Retinal pigment epithelial cell (primary cell): ENCODE data around the gene DDX55.

Experiments
- DNase-seq: peaks from one replicate; pipeline ENCODE4 v3.0.0-alpha.2; 2010; ENCODE audit warnings: low read depth
- H3K4me3 ChIP-seq: 2 replicates; pipeline ENCODE4 v1.5.1; 2011; ENCODE audit warnings: mild to moderate bottlenecking, low read length, control low read depth, moderate library complexity
- TF ChIP-seq, protein P1 (sequence below): conservative IDR thresholded peaks from 2 replicates; pipeline ENCODE4 v1.5.1; 2011; ENCODE audit warnings: low read depth, low read length, control low read depth, inconsistent platforms

DDX55 gene

DNA sequence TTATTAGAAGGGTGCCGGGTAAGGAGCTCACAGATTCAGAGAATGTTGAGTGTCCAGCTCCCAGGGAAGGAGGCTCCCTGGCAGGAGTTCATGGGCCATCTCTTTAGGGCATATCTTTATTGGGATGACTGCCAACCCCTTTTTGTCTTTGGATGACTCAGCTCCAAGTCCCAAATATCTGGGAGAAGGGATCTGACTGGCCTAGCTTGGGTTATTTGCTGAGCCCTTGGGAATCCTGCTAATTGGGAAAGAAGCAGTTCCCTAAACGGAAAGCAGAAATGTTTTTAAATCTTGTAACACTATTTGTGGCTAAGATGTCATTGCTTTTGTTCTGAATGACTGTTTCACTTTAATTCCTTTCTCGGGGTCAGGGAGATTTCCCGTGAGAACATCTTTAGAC is 12.6 kb downstream of the DDX55 start:
- no peak overlapping the region for H3K4me3 ChIP-seq
- TF ChIP-seq, protein P1, sequence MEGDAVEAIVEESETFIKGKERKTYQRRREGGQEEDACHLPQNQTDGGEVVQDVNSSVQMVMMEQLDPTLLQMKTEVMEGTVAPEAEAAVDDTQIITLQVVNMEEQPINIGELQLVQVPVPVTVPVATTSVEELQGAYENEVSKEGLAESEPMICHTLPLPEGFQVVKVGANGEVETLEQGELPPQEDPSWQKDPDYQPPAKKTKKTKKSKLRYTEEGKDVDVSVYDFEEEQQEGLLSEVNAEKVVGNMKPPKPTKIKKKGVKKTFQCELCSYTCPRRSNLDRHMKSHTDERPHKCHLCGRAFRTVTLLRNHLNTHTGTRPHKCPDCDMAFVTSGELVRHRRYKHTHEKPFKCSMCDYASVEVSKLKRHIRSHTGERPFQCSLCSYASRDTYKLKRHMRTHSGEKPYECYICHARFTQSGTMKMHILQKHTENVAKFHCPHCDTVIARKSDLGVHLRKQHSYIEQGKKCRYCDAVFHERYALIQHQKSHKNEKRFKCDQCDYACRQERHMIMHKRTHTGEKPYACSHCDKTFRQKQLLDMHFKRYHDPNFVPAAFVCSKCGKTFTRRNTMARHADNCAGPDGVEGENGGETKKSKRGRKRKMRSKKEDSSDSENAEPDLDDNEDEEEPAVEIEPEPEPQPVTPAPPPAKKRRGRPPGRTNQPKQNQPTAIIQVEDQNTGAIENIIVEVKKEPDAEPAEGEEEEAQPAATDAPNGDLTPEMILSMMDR: no peak
- DNase-seq: no peak

DNA sequence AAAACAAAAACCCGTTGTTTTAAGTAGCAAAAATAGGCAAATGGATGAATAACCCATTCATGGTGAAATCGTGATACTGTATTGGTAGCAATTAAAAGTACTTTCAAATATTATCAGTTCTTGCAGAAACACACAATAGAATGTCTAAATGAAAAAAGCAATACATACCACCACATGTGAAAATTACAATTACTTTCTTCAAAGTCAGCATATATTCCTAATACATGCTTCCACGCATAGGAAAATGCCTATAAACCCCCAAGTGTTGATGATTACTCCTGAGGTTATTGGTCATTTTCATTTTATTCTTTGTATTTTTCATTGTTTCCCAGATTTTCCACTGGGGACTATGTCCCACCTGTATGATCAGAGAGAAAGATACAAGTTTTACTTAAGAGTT is 15.2 kb downstream of the DDX55 start:
- no peak for DNase-seq
- H3K4me3 ChIP-seq: no peak overlapping the region
- TF ChIP-seq, protein P1: no peak

DNA sequence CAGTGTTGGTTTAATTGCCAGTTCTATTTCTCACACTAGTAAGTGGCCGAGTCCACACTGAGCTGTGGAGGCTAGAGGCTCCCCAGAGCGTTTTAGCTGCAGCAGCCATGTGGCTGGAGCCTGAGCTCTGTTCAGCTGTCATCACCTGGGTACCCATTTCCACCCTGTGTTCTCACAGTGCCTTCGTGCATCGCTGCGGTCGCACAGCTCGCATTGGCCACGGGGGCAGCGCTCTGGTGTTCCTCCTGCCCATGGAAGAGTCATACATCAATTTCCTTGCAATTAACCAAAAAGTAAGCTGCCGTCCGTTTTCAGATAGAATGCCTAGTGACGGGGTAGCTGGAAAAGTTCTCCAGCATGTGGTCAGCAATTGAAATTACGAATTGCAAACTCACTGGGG is 15.7 kb downstream of the DDX55 start:
- TF ChIP-seq, protein P1: no peak
- no peak for DNase-seq
- no peak overlapping the region for H3K4me3 ChIP-seq

DNA sequence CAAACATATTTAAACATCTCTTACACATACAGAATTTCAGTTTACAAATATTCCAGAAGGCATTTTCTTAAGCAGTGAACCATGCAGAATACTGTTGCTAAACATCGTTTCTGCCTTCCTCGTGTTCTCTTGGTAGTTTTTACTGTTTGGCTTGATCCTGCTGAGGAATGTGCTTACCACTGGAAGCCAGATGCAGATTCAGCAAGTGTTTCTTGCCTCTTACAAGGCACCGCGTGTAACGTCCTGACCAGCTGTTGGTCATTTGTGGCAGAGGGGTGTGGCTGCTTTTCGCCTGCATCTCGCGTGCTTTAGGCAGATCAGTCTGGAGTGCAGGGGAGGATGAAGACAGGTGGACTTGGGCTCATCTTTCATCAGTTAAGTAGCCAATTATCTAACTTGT is 19.2 kb downstream of the DDX55 start:
- TF ChIP-seq, protein P1: no peak
- DNase-seq: no peak
- no peak overlapping the region for H3K4me3 ChIP-seq

DNA sequence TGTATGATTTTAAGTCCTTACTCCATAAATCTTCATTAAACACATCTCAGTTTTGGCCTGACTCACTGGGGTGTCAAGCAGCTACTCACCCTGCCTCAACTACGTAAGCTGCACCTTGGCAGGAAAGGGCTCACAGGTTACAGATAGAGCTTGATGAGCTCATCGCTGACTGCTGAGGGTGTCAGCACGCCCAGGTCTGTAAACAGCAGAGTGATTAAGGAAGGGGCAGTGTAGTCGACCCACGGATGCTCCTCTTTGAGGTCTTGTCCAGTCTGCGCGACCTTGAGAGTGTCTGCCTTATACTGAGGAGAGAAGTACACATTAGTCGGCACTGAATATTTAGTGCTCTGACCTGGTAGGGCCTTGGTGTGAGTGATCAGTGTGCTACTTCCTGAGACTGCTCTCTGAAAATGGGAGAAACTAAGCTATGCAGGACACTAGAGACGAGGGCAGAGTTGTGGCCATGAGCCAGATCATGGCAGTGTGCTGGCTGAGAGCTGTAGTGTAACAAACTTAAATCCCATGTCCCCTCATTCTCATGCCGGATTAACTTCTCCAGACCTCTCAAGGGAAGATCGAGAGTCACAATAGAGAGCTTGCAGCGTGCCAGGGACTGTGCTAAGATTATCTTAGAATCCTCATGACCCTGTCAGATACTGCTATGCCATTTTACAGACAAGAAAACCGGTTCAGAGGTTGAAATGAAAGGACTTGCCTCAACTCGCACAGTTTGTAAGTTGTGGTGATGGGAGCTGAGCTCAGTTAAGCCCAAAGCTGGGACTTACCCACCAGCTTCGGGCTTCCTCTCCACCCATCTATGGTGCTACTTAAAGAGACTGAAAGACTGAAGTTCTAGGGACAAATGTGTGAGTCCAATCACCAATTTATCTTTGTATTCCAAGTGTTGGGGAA is 20.0 kb downstream of the DDX55 start:
- TF ChIP-seq, protein P1: no peak
- no peak for DNase-seq
- H3K4me3 ChIP-seq: no peak overlapping the region

DNA sequence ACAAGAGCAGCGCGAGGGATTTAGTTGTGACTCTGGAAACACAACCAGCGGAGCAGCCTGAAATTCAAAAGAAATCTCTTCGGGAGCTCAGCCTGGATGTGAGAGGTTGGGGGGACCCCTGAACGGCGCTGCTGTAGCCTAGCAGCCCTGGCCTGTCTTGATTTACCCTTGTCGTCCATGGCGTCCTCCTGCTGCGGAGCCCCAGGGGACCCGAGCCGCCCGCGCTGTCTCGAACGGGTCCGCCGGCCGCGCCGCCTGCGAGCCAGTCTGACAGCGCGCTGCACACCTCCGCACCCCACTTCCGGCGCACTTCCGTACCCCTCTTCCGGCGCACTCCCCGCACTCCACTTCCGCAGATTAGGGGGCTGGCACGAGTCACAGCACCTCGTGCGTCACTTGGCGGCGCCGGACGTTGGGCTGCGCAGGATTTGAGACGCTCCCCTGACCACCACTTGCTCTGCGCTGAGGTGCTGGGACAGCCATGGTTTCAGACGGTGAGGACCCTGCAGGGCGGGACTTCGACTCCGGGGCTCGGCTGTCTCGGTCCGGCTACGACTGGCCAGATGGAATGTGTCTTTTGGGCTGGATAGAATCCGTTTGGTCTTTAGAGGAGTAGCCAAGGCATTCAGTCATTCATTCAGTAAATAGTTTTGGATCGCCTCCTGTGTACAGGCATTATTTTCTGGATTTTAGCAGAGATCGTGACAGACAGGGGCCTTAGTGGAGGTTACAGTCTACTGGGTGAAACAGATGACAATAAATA is 31.7 kb downstream of the DDX55 start, which contains the start of the genes EIF2B1 and GTF2H3:
TSS of gene EIF2B1 (minus strand) at position 308 of the 763 bp plus-strand sequence. CDS start at position 179, 129 bp downstream.
TSS of gene GTF2H3 (plus strand) at position 451 of the 763 bp plus-strand sequence. CDS start at position 482, 31 bp downstream.
- DNase-seq: peak; percentile 91
- TF ChIP-seq, protein P1: no peak
- H3K4me3 ChIP-seq: peak within 1 kb of the TSS; percentile 83
